ENCODE results near the gene SPTAN1.
"Not testable (repeated sequence)": the region's sequence is repeated elsewhere in the genome, so short reads cannot be mapped to it uniquely, and the experiment has no call there.

The SPTAN1 gene

GRCh38 chr9:128552153-128552743, at the start of gene SPTAN1:
SPTAN1 (plus strand) TSS chr9:128552587; CDS start chr9:128566741, 14,154 bp downstream.
- peak; percentile 89 for DNase-seq (ENCODE audit: low read depth, low spot score)

GRCh38 chr9:128503415-128503825, 49.0 kb upstream of the SPTAN1 start:
- not testable (repeated sequence) for DNase-seq (ENCODE audit: low read depth, low spot score)

- DNase-seq (ENCODE audit: low read depth, low spot score): no peak
Measured at GRCh38 chr9:128503870-128504269, 48.5 kb upstream of the SPTAN1 start.

- peak; percentile 89 for DNase-seq (ENCODE audit: low read depth, low spot score)
Measured at GRCh38 chr9:128504485-128505413, 47.6 kb upstream of the SPTAN1 start, which contains the start of gene GLE1. GLE1 (plus strand) TSS chr9:128504719; CDS start chr9:128504806, 87 bp downstream.

- no peak for DNase-seq (ENCODE audit: low read depth, low spot score)
Measured at GRCh38 chr9:128505414-128505765, 47.0 kb upstream of the SPTAN1 start.

- DNase-seq (ENCODE audit: low read depth, low spot score): not testable (repeated sequence)
Measured at GRCh38 chr9:128505906-128506305, 46.5 kb upstream of the SPTAN1 start.

GRCh38 chr9:128512820-128513219, 39.6 kb upstream of the SPTAN1 start:
- DNase-seq (ENCODE audit: low read depth, low spot score): no peak

GRCh38 chr9:128521956-128522355, 30.4 kb upstream of the SPTAN1 start:
- no peak for DNase-seq (ENCODE audit: low read depth, low spot score)

GRCh38 chr9:128523199-128523925, 29.0 kb upstream of the SPTAN1 start:
- no peak for DNase-seq (ENCODE audit: low read depth, low spot score)

GRCh38 chr9:128526720-128527119, 25.7 kb upstream of the SPTAN1 start:
- no peak for DNase-seq (ENCODE audit: low read depth, low spot score)

- no peak for DNase-seq (ENCODE audit: low read depth, low spot score)
Measured at GRCh38 chr9:128528445-128529160, 23.8 kb upstream of the SPTAN1 start.

GRCh38 chr9:128529191-128529590, 23.2 kb upstream of the SPTAN1 start:
- DNase-seq (ENCODE audit: low read depth, low spot score): no peak

- no peak for DNase-seq (ENCODE audit: low read depth, low spot score)
Measured at GRCh38 chr9:128532581-128532980, 19.8 kb upstream of the SPTAN1 start.

GRCh38 chr9:128540634-128541360, 11.6 kb upstream of the SPTAN1 start:
- DNase-seq (ENCODE audit: low read depth, low spot score): no peak

- no peak for DNase-seq (ENCODE audit: low read depth, low spot score)
Measured at GRCh38 chr9:128546504-128546903, 5.9 kb upstream of the SPTAN1 start.

- DNase-seq (ENCODE audit: low read depth, low spot score): no peak
Measured at GRCh38 chr9:128548876-128549275, 3.5 kb upstream of the SPTAN1 start.

- DNase-seq (ENCODE audit: low read depth, low spot score): no peak
Measured at GRCh38 chr9:128550226-128550625, 2.2 kb upstream of the SPTAN1 start.

- no peak for DNase-seq (ENCODE audit: low read depth, low spot score)
Measured at GRCh38 chr9:128550770-128551656, 1.4 kb upstream of the SPTAN1 start.

GRCh38 chr9:128551657-128552152, 682 bp upstream of the SPTAN1 start:
- DNase-seq (ENCODE audit: low read depth, low spot score): no peak
